ENCODE data around the gene VIPAS39.

Gene VIPAS39

DNA sequence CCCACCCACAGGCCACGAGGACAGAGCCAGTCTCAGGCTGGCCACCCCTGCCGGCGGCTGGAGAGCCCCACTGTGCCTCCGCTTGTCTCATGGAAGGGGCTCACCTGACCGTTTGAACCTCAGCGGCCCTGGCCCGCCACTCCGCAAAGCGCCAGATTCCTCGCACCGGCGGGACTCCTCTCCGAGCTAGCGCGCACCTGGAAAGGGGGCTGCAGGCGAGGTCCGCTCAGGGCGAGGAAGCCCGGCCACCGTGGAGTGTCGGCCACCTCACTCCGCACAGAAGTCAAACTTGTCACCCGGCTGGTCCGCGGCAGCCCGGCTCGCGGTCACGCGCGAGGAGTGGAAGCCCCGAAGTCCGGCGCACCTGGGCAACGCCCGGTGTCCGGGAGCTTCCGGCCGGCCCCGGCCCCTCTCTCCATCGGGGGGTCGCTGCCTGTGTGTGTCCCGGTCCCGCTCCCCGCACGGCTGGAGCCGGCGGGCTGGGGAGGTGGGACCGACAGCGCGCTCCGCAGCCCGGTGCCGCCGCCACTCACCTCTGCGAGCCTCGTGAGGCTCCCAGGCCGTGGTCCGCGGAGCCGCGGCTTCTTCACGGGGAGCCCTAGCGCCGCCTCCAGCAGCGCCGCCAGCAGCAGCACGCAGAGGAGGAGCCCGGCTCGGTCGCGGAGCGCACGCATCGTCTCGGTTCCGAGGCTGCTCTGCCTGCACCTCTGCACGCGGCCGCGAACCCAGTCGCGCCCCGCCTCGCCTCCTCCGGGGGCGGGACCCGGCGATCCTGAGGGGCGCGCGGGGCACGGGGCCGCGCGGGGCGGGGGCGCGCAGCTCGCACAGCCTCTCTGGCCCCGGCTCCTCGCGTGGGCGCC, 40.9 kb upstream of the VIPAS39 start, which contains the start of gene ISM2:
Gene ISM2, minus strand, starts transcription at position 697 of the 860 bp plus-strand sequence. Its CDS starts 23 bp downstream, at position 674.
- no peak for TF ChIP-seq CTCF (IDR thresholded peaks at IDR 0.05; ENCODE audit: insufficient read depth, low read length, poor library complexity, severe bottlenecking)
- Histone ChIP-seq H3K4me3 (replicated peaks; ENCODE audit: low read depth, low read length) (peak within 1 kb of the TSS; percentile 56), H3K27me3 (replicated peaks; ENCODE audit: control insufficient read depth, insufficient read depth, low read length) (peaks cover 5% of the 10 kb centered on the region; the same call in 1 of the 2 replicates), H3K36me3 (ENCODE audit: control insufficient read depth, insufficient read depth, low read length) (no peaks in the 10 kb centered on the region)
- DNase-seq (ENCODE audit: extremely low read depth, insufficient read length): peak; percentile 62

DNA sequence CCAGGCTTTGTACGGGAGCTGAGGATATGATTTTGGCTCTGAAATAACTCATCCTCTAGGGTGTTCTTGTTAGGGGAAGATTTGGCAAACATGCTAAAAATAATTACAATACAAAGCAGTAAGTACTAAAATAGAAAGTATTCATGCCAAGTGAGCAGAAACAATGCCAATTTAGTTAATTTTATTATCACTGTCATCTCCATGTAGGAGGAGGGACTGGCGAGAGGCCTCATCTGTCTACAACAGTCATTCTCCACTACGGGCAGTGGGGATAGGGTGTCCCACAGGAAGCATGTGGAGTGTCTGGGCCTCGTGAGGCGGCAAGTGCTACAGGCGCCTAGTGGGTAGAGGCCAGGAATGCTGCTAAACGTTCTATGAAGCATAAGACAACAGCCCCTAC, 37.9 kb upstream of the VIPAS39 start:
- DNase-seq (ENCODE audit: extremely low read depth, insufficient read length): no peak
- no peak for TF ChIP-seq CTCF (IDR thresholded peaks at IDR 0.05; ENCODE audit: insufficient read depth, low read length, poor library complexity, severe bottlenecking)
- no peak overlapping the region for H3K4me3 ChIP-seq (replicated peaks; ENCODE audit: low read depth, low read length)

GRCh38 chr14:77491056-77491455, 33.7 kb upstream of the VIPAS39 start:
- Histone ChIP-seq H3K36me3 (ENCODE audit: control insufficient read depth, insufficient read depth, low read length) (no peaks in the 10 kb centered on the region), H3K4me3 (replicated peaks; ENCODE audit: low read depth, low read length) (no peak overlapping the region), H3K27me3 (replicated peaks; ENCODE audit: control insufficient read depth, insufficient read depth, low read length) (no peaks in the 10 kb centered on the region)
- DNase-seq (ENCODE audit: extremely low read depth, insufficient read length): no peak
- TF ChIP-seq CTCF (IDR thresholded peaks at IDR 0.05; ENCODE audit: insufficient read depth, low read length, poor library complexity, severe bottlenecking): no peak

More for the DNA sequence above, 37.9 kb upstream of the VIPAS39 start:
- Histone ChIP-seq H3K27me3 (replicated peaks; ENCODE audit: control insufficient read depth, insufficient read depth, low read length) (peaks cover 5% of the 10 kb centered on the region; the same call in 1 of the 2 replicates), H3K36me3 (ENCODE audit: control insufficient read depth, insufficient read depth, low read length) (no peaks in the 10 kb centered on the region)

DNA sequence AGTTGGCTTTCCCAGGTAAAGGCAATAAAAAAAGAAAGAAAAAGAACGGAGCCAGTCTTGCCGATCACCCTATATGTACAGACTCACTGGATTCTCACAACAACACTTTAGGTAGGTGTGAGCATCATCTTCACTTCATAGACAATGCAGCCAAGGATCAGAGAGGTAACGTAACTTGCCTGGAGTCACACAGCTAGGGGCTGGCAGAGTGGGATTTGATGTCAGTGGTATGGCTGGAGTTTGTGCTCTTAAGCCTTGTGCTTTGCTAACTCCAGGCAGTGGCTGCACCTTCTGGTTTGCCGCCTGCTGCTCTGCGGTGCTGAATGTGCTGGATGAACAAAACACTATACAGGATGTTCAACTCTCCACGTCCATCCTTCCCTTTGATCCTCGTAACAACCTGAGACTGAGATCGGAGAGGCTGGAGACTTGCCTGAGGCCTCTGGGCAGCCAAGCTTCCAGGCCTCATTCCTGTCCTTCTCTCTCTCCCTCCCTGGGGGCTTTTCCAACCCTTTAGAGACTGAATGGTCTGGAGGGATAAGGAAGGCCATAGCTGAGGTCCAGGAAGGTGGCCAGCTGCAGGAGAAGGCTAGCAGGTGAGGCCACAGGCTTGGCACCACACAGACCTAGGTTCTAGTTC, 33.1 kb upstream of the VIPAS39 start:
- Histone ChIP-seq H3K36me3 (ENCODE audit: control insufficient read depth, insufficient read depth, low read length) (no peaks in the 10 kb centered on the region), H3K4me3 (replicated peaks; ENCODE audit: low read depth, low read length) (no peak overlapping the region), H3K27me3 (replicated peaks; ENCODE audit: control insufficient read depth, insufficient read depth, low read length) (no peaks in the 10 kb centered on the region)
- TF ChIP-seq CTCF (IDR thresholded peaks at IDR 0.05; ENCODE audit: insufficient read depth, low read length, poor library complexity, severe bottlenecking): no peak
- no peak for DNase-seq (ENCODE audit: extremely low read depth, insufficient read length)

- DNase-seq (ENCODE audit: extremely low read depth, insufficient read length): no peak
- no peak overlapping the region for H3K4me3 ChIP-seq (replicated peaks; ENCODE audit: low read depth, low read length)
- H3K36me3 ChIP-seq (ENCODE audit: control insufficient read depth, insufficient read depth, low read length): no peaks in the 10 kb centered on the region
- H3K27me3 ChIP-seq (replicated peaks; ENCODE audit: control insufficient read depth, insufficient read depth, low read length): no peaks in the 10 kb centered on the region
- TF ChIP-seq CTCF (IDR thresholded peaks at IDR 0.05; ENCODE audit: insufficient read depth, low read length, poor library complexity, severe bottlenecking): no peak
Measured at GRCh38 chr14:77489041-77489440, 31.6 kb upstream of the VIPAS39 start.

Data from GM06990 (cell line).